ENCODE data around the gene NR2E1. TPM values are rescaled to one million over a fixed set of nuclear protein-coding genes. Genes with fewer than 3 reads are reported as not detected.

The NR2E1 gene
- total and polyA plus RNA-seq, 2 experiments from 2014 or later = not detected

DNA sequence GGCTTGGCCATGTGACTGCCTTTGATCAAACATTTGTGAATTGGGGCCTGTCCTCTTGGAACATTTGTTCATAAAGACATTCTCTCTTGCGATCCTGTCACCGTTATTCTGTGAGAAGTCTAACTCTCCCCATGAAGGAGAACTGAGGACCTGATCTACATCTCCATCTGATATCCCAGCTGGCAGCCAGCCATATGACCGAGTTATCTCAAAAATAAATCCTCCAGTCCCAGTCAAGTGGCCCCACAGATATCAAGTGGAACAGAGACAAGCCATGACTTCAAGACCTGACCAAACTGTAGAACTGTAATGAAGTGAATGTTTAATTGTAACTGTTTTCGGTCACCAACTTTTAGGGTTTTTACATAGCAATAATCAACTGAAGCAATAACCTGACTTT lies 69.3 kb downstream of the NR2E1 start:
- peaks cover 13% of the 10 kb centered on the region for H3K79me2 ChIP-seq (replicated peaks; ENCODE audit: insufficient read depth)
- no peak overlapping the region for H3K4me3 ChIP-seq
- no peak for ATAC-seq
- no peak overlapping the region for H2AFZ ChIP-seq
- H3K9me2 ChIP-seq (ENCODE audit: insufficient read depth) = no peaks in the 10 kb centered on the region
- Mint-ChIP-seq H3K36me3 (ENCODE audit: low read depth) (no peaks in the 10 kb centered on the region; the same call in 2 of the 3 replicates), H3K4me1 (peaks cover 10% of the 10 kb centered on the region), H3K4me3 (no peak overlapping the region), H3K27ac (no peak overlapping the region), H3K27me3 (ENCODE audit: insufficient read depth, low read depth, poor library complexity) (no peaks in the 10 kb centered on the region), H3K9me3 (no peaks in the 10 kb centered on the region)
- no peak overlapping the region for H3K27ac ChIP-seq (ENCODE audit: low read depth)
- TF ChIP-seq, protein P1, sequence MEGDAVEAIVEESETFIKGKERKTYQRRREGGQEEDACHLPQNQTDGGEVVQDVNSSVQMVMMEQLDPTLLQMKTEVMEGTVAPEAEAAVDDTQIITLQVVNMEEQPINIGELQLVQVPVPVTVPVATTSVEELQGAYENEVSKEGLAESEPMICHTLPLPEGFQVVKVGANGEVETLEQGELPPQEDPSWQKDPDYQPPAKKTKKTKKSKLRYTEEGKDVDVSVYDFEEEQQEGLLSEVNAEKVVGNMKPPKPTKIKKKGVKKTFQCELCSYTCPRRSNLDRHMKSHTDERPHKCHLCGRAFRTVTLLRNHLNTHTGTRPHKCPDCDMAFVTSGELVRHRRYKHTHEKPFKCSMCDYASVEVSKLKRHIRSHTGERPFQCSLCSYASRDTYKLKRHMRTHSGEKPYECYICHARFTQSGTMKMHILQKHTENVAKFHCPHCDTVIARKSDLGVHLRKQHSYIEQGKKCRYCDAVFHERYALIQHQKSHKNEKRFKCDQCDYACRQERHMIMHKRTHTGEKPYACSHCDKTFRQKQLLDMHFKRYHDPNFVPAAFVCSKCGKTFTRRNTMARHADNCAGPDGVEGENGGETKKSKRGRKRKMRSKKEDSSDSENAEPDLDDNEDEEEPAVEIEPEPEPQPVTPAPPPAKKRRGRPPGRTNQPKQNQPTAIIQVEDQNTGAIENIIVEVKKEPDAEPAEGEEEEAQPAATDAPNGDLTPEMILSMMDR (conservative IDR thresholded peaks at IDR 0.05; ENCODE audit: low read depth in 2 of 2) = no peak
- no peak for TF ChIP-seq EZH2 (IDR thresholded peaks at IDR 0.05; ENCODE audit: low read depth, unreplicated experiment)
- TF ChIP-seq, protein P2, sequence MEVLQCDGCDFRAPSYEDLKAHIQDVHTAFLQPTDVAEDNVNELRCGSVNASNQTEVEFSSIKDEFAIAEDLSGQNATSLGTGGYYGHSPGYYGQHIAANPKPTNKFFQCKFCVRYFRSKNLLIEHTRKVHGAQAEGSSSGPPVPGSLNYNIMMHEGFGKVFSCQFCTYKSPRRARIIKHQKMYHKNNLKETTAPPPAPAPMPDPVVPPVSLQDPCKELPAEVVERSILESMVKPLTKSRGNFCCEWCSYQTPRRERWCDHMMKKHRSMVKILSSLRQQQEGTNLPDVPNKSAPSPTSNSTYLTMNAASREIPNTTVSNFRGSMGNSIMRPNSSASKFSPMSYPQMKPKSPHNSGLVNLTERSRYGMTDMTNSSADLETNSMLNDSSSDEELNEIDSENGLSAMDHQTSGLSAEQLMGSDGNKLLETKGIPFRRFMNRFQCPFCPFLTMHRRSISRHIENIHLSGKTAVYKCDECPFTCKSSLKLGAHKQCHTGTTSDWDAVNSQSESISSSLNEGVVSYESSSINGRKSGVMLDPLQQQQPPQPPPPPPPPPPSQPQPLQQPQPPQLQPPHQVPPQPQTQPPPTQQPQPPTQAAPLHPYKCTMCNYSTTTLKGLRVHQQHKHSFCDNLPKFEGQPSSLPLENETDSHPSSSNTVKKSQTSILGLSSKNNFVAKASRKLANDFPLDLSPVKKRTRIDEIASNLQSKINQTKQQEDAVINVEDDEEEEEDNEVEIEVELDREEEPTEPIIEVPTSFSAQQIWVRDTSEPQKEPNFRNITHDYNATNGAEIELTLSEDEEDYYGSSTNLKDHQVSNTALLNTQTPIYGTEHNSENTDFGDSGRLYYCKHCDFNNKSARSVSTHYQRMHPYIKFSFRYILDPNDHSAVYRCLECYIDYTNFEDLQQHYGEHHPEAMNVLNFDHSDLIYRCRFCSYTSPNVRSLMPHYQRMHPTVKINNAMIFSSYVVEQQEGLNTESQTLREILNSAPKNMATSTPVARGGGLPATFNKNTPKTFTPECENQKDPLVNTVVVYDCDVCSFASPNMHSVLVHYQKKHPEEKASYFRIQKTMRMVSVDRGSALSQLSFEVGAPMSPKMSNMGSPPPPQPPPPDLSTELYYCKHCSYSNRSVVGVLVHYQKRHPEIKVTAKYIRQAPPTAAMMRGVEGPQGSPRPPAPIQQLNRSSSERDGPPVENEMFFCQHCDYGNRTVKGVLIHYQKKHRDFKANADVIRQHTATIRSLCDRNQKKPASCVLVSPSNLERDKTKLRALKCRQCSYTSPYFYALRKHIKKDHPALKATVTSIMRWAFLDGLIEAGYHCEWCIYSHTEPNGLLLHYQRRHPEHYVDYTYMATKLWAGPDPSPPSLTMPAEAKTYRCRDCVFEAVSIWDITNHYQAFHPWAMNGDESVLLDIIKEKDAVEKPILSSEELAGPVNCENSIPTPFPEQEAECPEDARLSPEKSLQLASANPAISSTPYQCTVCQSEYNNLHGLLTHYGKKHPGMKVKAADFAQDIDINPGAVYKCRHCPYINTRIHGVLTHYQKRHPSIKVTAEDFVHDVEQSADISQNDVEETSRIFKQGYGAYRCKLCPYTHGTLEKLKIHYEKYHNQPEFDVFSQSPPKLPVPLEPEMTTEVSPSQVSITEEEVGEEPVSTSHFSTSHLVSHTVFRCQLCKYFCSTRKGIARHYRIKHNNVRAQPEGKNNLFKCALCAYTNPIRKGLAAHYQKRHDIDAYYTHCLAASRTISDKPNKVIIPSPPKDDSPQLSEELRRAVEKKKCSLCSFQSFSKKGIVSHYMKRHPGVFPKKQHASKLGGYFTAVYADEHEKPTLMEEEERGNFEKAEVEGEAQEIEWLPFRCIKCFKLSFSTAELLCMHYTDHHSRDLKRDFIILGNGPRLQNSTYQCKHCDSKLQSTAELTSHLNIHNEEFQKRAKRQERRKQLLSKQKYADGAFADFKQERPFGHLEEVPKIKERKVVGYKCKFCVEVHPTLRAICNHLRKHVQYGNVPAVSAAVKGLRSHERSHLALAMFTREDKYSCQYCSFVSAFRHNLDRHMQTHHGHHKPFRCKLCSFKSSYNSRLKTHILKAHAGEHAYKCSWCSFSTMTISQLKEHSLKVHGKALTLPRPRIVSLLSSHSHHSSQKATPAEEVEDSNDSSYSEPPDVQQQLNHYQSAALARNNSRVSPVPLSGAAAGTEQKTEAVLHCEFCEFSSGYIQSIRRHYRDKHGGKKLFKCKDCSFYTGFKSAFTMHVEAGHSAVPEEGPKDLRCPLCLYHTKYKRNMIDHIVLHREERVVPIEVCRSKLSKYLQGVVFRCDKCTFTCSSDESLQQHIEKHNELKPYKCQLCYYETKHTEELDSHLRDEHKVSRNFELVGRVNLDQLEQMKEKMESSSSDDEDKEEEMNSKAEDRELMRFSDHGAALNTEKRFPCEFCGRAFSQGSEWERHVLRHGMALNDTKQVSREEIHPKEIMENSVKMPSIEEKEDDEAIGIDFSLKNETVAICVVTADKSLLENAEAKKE (CRISPR knock-in tag; IDR thresholded peaks at IDR 0.05) = no peak
- no peak for TF ChIP-seq CREB1 (CRISPR knock-in tag; IDR thresholded peaks at IDR 0.05; ENCODE audit: low read depth)
- TF ChIP-seq, protein P3, sequence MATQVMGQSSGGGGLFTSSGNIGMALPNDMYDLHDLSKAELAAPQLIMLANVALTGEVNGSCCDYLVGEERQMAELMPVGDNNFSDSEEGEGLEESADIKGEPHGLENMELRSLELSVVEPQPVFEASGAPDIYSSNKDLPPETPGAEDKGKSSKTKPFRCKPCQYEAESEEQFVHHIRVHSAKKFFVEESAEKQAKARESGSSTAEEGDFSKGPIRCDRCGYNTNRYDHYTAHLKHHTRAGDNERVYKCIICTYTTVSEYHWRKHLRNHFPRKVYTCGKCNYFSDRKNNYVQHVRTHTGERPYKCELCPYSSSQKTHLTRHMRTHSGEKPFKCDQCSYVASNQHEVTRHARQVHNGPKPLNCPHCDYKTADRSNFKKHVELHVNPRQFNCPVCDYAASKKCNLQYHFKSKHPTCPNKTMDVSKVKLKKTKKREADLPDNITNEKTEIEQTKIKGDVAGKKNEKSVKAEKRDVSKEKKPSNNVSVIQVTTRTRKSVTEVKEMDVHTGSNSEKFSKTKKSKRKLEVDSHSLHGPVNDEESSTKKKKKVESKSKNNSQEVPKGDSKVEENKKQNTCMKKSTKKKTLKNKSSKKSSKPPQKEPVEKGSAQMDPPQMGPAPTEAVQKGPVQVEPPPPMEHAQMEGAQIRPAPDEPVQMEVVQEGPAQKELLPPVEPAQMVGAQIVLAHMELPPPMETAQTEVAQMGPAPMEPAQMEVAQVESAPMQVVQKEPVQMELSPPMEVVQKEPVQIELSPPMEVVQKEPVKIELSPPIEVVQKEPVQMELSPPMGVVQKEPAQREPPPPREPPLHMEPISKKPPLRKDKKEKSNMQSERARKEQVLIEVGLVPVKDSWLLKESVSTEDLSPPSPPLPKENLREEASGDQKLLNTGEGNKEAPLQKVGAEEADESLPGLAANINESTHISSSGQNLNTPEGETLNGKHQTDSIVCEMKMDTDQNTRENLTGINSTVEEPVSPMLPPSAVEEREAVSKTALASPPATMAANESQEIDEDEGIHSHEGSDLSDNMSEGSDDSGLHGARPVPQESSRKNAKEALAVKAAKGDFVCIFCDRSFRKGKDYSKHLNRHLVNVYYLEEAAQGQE (IDR thresholded peaks at IDR 0.05; ENCODE audit: unreplicated experiment) = no peak
- TF ChIP-seq ZNF114 (CRISPR knock-in tag; IDR thresholded peaks at IDR 0.05) = no peak
- no peak for TF ChIP-seq STAT1 (IDR thresholded peaks at IDR 0.05; ENCODE audit: unreplicated experiment)
- no peak for TF ChIP-seq POLR2AphosphoS5 (IDR thresholded peaks at IDR 0.05; ENCODE audit: low read depth)
- no peak for TF ChIP-seq ZNF331 (CRISPR knock-in tag; IDR thresholded peaks at IDR 0.05; ENCODE audit: low read depth)
- TF ChIP-seq, protein P4, sequence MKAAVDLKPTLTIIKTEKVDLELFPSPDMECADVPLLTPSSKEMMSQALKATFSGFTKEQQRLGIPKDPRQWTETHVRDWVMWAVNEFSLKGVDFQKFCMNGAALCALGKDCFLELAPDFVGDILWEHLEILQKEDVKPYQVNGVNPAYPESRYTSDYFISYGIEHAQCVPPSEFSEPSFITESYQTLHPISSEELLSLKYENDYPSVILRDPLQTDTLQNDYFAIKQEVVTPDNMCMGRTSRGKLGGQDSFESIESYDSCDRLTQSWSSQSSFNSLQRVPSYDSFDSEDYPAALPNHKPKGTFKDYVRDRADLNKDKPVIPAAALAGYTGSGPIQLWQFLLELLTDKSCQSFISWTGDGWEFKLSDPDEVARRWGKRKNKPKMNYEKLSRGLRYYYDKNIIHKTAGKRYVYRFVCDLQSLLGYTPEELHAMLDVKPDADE (IDR thresholded peaks at IDR 0.05) = no peak
- TF ChIP-seq NANOG (IDR thresholded peaks at IDR 0.05; ENCODE audit: borderline replicate concordance) = no peak
- H4K20me1 ChIP-seq (replicated peaks; ENCODE audit: insufficient read depth) = no peaks in the 10 kb centered on the region; the same call in 1 of the 2 replicates
- no peaks in the 10 kb centered on the region for H3K27me3 ChIP-seq (ENCODE audit: insufficient read depth)
- no peak for DNase-seq (ENCODE audit: low spot score)
- 0 out of 2 replicates have a peak, but pooled peaks cover 10% of the 10 kb centered on the region for H3K4me1 ChIP-seq (ENCODE audit: insufficient read depth)
- no peaks in the 10 kb centered on the region for H3K36me3 ChIP-seq (ENCODE audit: insufficient read depth)
- no peak overlapping the region for H3K4me2 ChIP-seq
- no peaks in the 10 kb centered on the region for H3F3A ChIP-seq (replicated peaks; ENCODE audit: low read depth)
